Colon (tissue), 2 donors: ENCODE measurements around the gene PET117.
"Not testable (repeated sequence)": the region's sequence is repeated elsewhere in the genome, so short reads cannot be mapped to it uniquely, and the experiment has no call there.

ENCODE experiments used
- FAIRE-seq: peaks from 2 replicates; lab custom pipeline; 2012; peaks lifted over from hg19 to GRCh38; lab: Jason Lieb, UNC
- donor health status: control.
- donor health status: control.

Gene PET117

DNA sequence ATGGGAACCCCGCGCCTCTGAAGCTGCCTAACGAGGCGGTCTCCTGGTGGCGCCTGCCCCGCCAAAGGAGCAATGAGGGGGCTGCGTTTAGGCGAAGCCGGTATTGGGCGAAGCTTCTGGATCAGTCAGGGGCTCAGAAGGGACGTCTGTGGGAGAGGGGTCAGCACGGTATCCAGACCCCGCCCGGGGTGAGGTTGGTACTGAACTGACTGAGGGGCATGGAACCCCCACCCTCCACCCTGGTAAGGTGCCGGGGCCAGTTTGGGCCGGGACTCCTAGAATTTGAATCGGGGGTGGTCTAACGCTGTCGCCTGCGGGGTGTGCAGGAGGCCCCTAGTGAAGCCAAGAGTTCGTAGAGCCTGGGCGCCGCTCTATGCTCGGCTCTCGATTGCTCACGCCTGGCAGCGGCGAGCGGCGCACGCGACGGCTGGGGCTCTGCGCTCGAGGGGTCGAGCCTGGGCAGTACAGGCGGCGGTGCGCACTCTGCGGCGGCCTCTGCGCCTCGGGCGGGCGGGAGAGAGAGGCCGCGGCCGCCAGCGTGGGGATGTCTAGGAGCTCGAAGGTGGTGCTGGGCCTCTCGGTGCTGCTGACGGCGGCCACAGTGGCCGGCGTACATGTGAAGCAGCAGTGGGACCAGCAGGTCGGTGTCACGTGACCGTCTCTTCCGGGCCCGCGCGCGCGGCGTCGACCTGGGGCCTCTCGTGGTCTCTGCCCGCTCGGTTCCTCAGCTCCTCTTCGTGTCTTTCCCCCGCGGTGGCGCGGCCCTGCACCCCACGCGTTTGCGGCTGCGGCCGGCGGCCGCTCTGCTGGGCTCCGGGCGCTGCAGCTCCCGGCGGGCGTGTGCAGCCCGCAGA lies at the start of gene PET117, which contains the start of gene KAT14:
PET117 (plus strand) TSS at position 452 of the 854 bp plus-strand sequence; CDS start at position 545, 93 bp downstream.
KAT14 (plus strand) TSS at position 452 of the 854 bp plus-strand sequence. CDS start 4,798 bp downstream, outside the sequence.
- FAIRE-seq: no peak

- not testable (repeated sequence) for FAIRE-seq
Observed at GRCh38 chr20:18088298-18088697, 49.4 kb upstream of the PET117 start.

GRCh38 chr20:18088841-18089240 lies 48.8 kb upstream of the PET117 start:
- not testable (repeated sequence) for FAIRE-seq

DNA sequence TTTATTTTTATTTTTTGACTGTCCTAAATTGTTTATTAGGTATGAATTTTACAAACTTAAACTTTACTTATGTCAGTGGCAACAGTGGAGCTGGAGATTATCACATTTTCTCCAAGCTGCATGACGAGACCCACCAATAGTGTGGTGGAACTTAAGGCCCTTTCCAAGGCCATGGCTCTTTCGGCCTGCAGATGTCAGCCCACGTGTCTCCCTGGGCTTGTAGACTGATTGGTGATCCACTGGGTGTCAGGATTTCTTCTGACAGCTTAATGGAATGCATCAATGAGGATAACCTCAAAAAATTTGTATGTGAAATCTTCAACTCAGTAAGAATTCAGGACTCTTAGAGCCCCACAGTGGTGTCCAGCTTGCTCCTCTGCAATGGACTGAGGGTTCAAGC lies 47.6 kb upstream of the PET117 start:
- no peak for FAIRE-seq

DNA sequence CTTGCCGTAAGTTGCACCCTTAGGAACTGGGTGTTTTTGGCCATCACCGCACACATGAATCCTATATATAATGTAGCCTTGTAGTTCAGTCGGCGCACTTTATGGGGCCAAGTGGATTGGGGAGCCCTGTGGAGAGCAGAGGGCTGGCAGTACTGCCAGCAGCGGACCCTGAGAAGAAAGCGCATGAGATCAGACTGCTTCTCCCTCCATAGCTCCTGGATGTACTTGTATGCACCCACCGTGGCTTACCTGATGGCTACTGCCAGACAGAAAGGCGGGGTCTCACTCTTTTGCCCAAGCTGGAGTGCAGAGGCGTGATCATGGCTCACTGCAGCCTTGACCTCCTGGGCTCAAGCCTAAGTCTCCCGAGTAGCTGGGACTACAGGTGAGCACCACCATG lies 47.2 kb upstream of the PET117 start:
- no peak for FAIRE-seq

- FAIRE-seq: no peak
Observed at GRCh38 chr20:18091623-18092022, 46.0 kb upstream of the PET117 start.

DNA sequence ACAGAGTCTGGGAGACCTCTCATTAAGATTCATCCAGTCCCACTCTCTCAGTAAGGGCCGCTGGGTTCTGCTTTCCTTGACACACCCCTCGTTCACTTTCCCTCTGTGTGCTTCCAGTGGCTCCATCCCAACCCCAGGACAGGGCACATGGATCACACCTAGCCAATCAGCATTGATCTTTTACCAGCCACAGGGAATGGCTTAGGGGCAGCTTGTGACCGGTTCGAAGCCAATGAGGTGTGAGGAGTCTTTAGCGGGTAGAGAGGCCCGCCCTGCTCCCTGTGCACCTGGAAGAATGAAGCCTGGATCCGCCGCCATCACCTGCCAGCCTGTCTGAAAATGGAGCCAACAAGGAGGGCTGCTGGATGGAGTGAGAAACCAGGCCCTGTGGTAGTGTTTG lies 44.8 kb upstream of the PET117 start:
- FAIRE-seq: no peak

GRCh38 chr20:18093388-18093787 lies 44.3 kb upstream of the PET117 start:
- FAIRE-seq: no peak

DNA sequence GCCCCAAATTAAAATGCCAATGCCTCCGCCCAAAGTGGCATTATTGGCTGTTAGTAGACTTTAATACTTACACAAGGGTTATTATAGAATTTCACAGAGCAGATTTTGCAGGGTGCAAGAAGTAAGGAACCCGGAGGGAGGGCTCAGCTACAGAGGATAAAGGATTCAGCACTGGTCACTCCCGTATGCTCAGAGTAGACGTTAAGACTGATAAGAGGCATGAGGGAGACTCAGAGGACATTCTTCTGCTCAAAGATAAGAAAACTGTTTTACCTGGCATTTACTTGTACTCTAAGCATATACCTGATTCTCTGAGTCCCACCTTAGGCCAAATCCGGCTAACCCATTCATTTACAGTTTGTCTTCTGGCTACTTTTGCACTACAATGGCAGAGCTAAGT lies 43.5 kb upstream of the PET117 start:
- no peak for FAIRE-seq

DNA sequence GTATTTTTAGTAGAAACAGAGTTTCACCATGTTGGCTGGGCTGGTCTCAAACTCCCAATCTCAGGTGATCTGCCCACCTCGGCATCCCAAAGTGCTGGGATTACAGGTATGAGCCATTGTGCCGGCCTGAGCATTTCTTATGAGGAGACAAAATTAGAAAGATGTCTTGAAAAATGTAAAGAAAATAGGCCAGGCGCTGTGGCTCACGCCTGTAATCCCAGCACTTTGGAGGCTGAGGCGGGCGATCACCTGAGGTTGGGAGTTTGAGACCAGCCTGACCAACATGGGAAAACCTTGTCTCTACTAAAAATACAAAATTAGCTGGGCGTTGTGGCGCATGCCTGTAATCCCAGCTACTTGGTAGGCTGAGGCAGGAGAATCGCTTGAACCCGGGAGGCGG lies 37.1 kb upstream of the PET117 start:
- not testable (repeated sequence) for FAIRE-seq

DNA sequence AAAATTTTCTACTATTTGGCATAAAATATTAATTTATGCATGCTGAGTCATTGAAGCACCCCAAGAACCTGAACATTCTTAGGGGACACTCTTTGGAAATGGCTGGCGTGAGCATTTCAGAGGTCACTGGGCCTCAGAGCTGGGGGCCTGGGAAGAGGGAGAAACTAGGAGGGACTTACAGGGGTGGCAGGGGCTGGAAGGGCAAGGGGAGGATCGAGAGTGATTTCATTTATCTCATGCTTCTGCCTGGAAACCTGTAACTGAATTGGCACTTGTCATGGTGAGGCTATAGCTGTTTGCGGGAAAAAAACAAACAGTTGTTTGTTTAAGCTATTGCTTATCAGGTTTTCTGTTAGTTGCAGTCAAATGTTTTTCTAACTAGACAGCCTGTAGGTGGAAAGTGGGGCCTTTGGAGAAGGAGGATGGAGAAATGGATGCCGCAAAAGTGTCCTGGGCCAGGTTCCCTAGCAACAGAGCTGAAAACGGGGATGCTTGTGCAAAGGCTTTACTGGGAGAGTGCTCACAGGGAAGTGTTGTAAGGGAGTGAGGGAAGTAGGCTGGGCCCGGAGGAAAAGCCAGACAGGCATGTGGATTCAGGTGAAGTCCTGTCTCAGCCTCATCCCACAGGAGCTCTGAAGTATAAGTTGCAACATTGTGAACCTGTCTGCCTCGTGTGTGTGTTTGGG lies 36.4 kb upstream of the PET117 start:
- no peak for FAIRE-seq

DNA sequence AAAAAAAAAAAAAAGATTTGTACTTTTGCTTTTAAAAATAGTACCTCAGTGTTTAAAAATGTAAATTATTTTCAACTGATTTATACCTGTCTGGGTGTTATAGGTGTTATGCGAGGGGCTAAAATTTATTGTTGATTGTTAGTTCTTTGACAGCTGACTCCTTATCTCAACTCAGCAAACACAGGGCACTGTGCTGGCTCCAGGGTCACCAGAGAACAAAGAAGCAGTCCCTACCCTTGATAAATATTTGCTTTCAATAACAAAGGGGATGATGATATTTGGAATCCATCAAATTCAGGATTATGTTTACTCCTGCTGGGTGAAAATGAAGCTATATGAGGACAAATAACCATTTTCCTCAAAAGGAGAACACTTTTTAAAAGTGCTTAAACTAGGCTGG lies 34.2 kb upstream of the PET117 start:
- no peak for FAIRE-seq

GRCh38 chr20:18108326-18108725 lies 29.3 kb upstream of the PET117 start:
- no peak for FAIRE-seq

DNA sequence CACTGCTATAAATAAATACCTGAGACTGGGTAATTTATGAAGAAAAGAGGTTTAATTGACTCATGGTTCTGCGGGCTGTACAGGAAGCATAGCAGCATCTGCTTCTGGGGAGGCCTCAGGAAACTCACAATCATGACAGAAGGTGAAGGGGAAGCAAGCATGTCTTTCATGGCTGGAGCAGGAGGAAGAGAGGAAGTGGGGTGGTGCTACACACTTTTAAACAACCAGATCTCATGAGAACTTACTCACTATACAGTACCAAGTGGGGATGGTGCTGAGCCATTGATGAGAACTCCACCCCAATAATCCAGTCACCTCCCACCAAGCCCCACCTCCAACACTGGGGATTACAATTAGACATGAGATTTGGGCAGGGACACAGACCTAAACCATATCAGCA lies 9.1 kb upstream of the PET117 start:
- FAIRE-seq: not testable (repeated sequence)

GRCh38 chr20:18132663-18133062 lies 5.0 kb upstream of the PET117 start:
- no peak for FAIRE-seq

DNA sequence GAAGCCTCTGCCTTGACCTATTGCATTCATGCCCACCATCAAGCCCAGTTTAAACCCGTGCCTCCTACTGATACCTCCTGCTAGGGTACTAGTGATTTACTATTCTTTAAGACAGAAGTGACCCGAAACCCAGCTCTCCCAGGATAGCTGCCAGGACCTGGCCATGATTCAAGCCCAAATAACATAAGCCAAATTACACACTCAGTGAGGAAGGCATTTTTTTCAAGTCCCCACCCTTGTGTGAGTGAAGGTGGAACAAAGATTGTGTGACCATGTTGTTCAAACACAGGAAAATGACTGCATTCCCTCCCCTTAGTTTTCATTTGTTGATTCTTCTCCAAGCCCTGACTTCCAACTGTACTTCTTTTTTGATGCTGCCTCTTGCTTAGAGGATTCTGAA lies 3.7 kb upstream of the PET117 start:
- no peak for FAIRE-seq

DNA sequence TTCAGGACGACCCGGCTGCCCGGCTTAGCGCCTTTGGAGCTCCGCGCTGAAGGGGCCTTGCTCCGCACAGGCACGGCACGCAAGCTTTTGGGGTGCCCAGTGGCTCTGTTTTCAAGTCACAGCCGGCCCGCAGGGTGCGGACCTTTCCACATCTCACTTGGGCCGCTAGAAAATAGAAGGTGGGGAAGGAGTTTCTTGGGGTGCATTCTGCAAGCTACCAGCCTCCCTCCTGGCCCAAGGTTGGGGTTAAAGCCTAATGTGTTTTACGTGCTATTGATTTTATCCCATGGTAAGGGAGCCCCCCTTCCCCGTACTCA lies 561 bp downstream of the PET117 start:
- no peak for FAIRE-seq

DNA sequence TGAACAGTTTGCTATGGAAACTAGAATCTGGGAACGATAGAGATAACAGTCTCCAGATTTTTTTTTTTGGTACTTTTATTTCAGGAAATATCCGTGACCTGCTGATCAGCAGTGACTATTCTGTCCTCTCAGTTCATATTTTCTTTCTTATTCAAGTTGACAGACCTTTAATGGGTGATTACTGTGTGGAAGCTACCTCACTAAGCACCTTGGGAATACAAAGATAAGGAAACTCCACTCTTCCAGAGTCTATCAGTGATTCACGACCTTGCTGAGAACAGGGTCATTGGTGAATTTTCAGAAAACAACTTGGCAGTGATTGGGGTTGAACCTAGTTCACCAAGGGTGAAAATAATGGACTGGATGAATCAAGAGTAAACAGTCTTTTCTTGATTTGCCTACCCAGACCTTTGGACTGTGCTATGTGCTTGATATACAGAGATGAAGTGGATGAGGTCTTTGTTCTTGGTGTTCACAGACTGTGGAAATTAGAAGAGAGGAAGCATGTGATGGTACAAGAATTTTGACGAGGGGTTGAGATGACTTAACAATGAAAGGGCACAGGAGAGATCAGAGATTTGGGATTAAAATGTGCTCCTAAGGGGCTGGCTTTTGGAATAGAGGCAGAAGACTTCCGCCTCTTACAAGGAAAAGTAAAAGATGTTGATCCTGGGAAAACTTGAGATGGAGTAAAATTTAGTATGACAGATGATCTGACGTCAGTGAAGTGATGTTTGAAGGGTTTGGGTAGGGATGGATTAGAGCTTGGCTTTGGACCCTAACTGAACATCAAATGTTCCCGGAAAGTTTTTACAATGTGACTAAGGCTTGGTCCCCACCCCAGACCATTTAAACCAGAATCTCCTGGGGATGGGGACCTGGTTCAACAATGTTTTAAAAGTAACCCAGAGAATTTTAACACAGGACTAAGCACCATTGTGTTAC lies 1.2 kb downstream of the PET117 start:
- FAIRE-seq: no peak

DNA sequence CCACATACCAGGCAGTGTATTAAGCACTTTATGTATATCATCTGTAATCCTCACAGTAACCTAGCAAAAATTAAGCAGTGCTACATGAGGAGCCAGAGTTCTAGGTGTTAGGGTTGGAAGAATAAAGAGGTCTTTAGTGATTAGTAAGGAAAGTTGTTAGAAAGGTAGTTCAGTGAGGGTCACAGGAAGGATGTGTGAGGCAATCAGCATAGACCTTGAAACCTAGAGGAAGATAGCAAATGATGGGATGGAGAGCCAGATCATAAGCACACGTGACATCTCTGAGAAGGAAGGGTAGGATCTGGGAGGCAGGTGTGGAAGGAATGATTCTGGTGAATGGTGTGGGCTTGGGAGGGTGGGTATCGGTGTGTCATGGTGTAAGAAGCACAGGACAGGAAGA lies 2.2 kb downstream of the PET117 start:
- no peak for FAIRE-seq

DNA sequence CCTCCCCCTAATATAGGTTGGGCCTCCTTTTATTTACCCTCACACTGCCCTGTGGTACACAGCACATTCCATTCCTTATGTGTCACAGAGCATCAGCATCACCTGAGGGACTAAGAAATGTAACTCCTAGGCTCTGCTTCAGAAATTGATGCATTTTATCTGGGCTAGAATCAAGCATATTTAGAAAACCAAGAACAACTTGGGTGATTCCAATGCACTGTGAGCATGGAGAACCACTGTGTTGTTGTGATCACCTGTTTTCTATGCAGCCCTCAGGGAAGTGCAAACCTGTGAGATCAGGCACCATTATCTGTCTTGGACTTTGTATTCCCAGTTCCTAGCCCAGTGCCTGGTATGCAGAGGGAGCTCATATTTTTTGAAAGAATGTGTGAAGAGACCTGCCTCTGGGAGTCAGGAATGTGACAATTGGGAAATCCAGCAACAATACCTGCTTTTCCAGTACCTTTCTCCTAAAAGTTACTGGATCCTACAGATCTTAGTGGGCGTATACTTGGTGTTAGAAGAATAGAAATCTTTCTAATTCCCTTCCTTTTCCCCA lies 7.0 kb downstream of the PET117 start:
- no peak for FAIRE-seq

GRCh38 chr20:18154342-18154741 lies 16.7 kb downstream of the PET117 start:
- no peak for FAIRE-seq

DNA sequence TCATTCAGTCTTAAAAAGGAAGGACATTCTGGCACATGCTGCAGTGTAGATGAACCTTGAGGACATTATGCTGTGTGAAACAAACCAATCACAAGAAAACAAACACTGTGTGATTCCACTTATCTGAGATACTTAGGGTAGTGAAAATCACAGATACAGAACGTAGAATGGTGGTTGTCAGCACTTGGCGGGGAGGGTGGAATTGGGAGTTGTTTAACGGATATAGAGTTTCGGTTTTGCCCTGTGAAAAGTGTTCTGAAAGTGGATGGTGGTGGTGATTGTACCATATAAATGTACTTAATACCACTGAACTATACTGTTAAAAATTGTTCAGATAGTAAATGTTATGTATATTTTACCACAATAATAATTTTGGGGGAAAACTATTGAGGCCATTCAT lies 18.4 kb downstream of the PET117 start:
- FAIRE-seq: no peak
